RWPE1 (cell line): Measurements from ENCODE around the gene CAMK2G.
A peak's percentile ranks its signal among the peaks of the same experiment; 100 is the strongest.
"Not testable (repeated sequence)": the region's sequence is repeated elsewhere in the genome, so short reads cannot be mapped to it uniquely, and the experiment has no call there.

Experiments
- CTCF ChIA-PET: fragments of 350-600 bp; sonication (Branson Sonifier 250); formaldehyde crosslinking; extraction: SDS; loops from one replicate; lab custom pipeline; 2021; lab: Yijun Ruan, JAX
- POLR2A ChIA-PET: fragments of 400-600 bp; formaldehyde crosslinking; extraction: SDS; loops from one replicate; lab custom pipeline; 2020; ENCODE audit warnings: antibody characterized with exemption; ENCODE audit not compliant: low non-redundant PET; lab: Yijun Ruan, JAX
- DNase-seq: peaks from one replicate; pipeline ENCODE4 v3.0.0; 2012; ENCODE audit warnings: low spot score
- H3K27ac ChIP-seq: fragments of 450-650 bp; 2 replicates; pipeline ENCODE4 v1.5.1; 2017
- TF ChIP-seq, protein P1 (sequence below): fragments of 450-650 bp; conservative IDR thresholded peaks from 2 replicates; pipeline ENCODE4 v1.5.1; 2017; ENCODE audit warnings: low read depth, mild to moderate bottlenecking

CAMK2G gene

GRCh38 chr10:73788864-73789658 is 85.3 kb downstream of the CAMK2G start:
- 0 out of 2 replicates have a peak overlapping the region, but pooled peaks have one; percentile 0 for H3K27ac ChIP-seq
- POLR2A ChIA-PET = no interaction called here
- DNase-seq = no peak
- TF ChIP-seq, protein P1, sequence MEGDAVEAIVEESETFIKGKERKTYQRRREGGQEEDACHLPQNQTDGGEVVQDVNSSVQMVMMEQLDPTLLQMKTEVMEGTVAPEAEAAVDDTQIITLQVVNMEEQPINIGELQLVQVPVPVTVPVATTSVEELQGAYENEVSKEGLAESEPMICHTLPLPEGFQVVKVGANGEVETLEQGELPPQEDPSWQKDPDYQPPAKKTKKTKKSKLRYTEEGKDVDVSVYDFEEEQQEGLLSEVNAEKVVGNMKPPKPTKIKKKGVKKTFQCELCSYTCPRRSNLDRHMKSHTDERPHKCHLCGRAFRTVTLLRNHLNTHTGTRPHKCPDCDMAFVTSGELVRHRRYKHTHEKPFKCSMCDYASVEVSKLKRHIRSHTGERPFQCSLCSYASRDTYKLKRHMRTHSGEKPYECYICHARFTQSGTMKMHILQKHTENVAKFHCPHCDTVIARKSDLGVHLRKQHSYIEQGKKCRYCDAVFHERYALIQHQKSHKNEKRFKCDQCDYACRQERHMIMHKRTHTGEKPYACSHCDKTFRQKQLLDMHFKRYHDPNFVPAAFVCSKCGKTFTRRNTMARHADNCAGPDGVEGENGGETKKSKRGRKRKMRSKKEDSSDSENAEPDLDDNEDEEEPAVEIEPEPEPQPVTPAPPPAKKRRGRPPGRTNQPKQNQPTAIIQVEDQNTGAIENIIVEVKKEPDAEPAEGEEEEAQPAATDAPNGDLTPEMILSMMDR = no peak
- CTCF ChIA-PET = no interaction called here

GRCh38 chr10:73787031-73787800 is 87.1 kb downstream of the CAMK2G start:
- peak overlapping the region; percentile 84 for H3K27ac ChIP-seq
- ChIA-PET POLR2A (interaction anchor here (1.1 kb wide), 1 partner anchor 23 kb away, joined by 4 read pairs; no protein-coding TSS in a partner anchor), CTCF (interaction anchor here (1.3 kb wide), 1 partner anchor 12 kb away, joined by 5 read pairs; no protein-coding TSS in a partner anchor)
- not testable (repeated sequence) for DNase-seq

GRCh38 chr10:73786512-73786885 is 87.9 kb downstream of the CAMK2G start:
- TF ChIP-seq, protein P1 = no peak
- POLR2A ChIA-PET = interaction anchor here (0.7 to 1.1 kb wide), 3 partner anchors 24 to 56 kb away, joined by 4 to 5 read pairs (median 4); no protein-coding TSS in a partner anchor
- peak overlapping the region; percentile 84 for H3K27ac ChIP-seq
- no peak for DNase-seq
- CTCF ChIA-PET = interaction anchor here (1.3 kb wide), 1 partner anchor 12 kb away, joined by 5 read pairs; no protein-coding TSS in a partner anchor

- TF ChIP-seq, protein P1 = no peak
- no peak for DNase-seq
- ChIA-PET CTCF (interaction anchor here (0.7 to 1.3 kb wide), 3 partner anchors 11 to 36 kb away, joined by 5 to 7 read pairs (median 5); no protein-coding TSS in a partner anchor), POLR2A (interaction anchor here (0.7 to 1.1 kb wide), 3 partner anchors 24 to 55 kb away, joined by 4 to 5 read pairs (median 4); no protein-coding TSS in a partner anchor)
- H3K27ac ChIP-seq = peak overlapping the region; percentile 84
Measured at GRCh38 chr10:73785721-73786511, 88.4 kb downstream of the CAMK2G start.

GRCh38 chr10:73785211-73785720 is 89.1 kb downstream of the CAMK2G start, which contains the start of gene ZSWIM8:
Gene ZSWIM8, plus strand, starts transcription at chr10:73785606. Its CDS starts 273 bp downstream, at chr10:73785879.
- peak; percentile 98 for DNase-seq
- CTCF ChIA-PET = interaction anchor here (1.0 kb wide), 1 partner anchor 18 kb away, joined by 7 read pairs; no protein-coding TSS in a partner anchor
- TF ChIP-seq, protein P1 = no peak
- POLR2A ChIA-PET = no interaction called here
- H3K27ac ChIP-seq = peak within 1 kb of the TSS; percentile 84

DNA sequence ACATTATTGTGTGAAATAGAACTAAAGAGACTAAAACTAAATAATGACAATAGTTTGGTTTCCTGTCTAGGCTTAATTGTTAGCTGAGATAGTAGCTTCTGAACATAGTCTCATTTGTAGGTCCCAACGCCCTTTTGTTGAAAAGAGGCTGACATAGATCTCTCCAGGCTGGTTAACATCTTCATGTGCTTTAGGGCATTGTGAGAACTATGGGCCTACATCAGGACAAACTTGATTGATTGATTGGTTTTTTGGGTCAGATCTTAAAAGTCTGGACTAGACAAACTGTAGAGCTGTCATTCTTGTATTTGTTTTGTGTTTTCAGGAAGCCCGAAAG is 91.6 kb downstream of the CAMK2G start:
- ChIA-PET CTCF (interaction anchor here (0.6 kb wide), 1 partner anchor 24 kb away, joined by 3 read pairs; no protein-coding TSS in a partner anchor), POLR2A (no interaction called here)
- no peak for DNase-seq
- TF ChIP-seq, protein P1 = no peak
- H3K27ac ChIP-seq = no peak overlapping the region
